SK-N-SH treated with all-trans-retinoic acid at 6 μM for 48 hours (cell line): ENCODE measurements around the gene SSR1.

Source experiments
- ATAC-seq: fragments of 200-7000 bp; cut with Tn5 transposase; 3 replicates; pipeline ENCODE4 v1.9.1; 2020; ENCODE audit warnings: mild to moderate bottlenecking, moderate library complexity
- ARNTL ChIP-seq: fragments of 450-650 bp; formaldehyde crosslinking; IDR thresholded peaks from 2 replicates; pipeline ENCODE4 v1.5.0; 2020; ENCODE audit warnings: low read depth, mild to moderate bottlenecking, moderate library complexity, borderline replicate concordance
- BACH2 ChIP-seq: fragments of 250-450 bp; sonication (Bioruptor Pico); IDR thresholded peaks from 2 replicates; pipeline ENCODE4 v1.9.0; 2021; ENCODE audit warnings: mild to moderate bottlenecking, borderline replicate concordance
- CREB5 ChIP-seq: fragments of 250-450 bp; sonication (Bioruptor Pico); IDR thresholded peaks from 2 replicates; pipeline ENCODE4 v1.5.1; 2020; ENCODE audit warnings: low read depth, mild to moderate bottlenecking, moderate library complexity
- CSDC2 ChIP-seq: fragments of 250-450 bp; sonication (Bioruptor Pico); IDR thresholded peaks from 2 replicates; pipeline ENCODE4 v1.5.0; 2020; ENCODE audit warnings: mild to moderate bottlenecking, moderate library complexity
- CSRNP3 ChIP-seq: fragments of 250-450 bp; sonication (Bioruptor Pico); IDR thresholded peaks from 2 replicates; pipeline ENCODE4 v1.5.1; 2021; ENCODE audit warnings: mild to moderate bottlenecking, moderate library complexity
- ESRRG ChIP-seq: fragments of 250-450 bp; sonication (Bioruptor Pico); IDR thresholded peaks from 2 replicates; pipeline ENCODE4 v1.6.1; 2021; ENCODE audit warnings: mild to moderate bottlenecking
- GLIS3 ChIP-seq: fragments of 250-450 bp; sonication (Bioruptor Pico); IDR thresholded peaks from 2 replicates; pipeline ENCODE4 v1.5.0; 2020; ENCODE audit warnings: mild to moderate bottlenecking, moderate library complexity
- ISL1 ChIP-seq: fragments of 250-450 bp; sonication (Bioruptor Pico); IDR thresholded peaks from 2 replicates; pipeline ENCODE4 v2.1.2; 2022; ENCODE audit warnings: mild to moderate bottlenecking, moderate library complexity
- OSR1 ChIP-seq: fragments of 250-450 bp; sonication (Bioruptor Pico); IDR thresholded peaks from 2 replicates; pipeline ENCODE4 v1.8.0; 2022; ENCODE audit warnings: moderate library complexity, mild to moderate bottlenecking, inconsistent platforms
- PATZ1 ChIP-seq: fragments of 250-450 bp; sonication (Bioruptor Pico); IDR thresholded peaks from 2 replicates; pipeline ENCODE4 v1.8.0; 2020; ENCODE audit warnings: mild to moderate bottlenecking, moderate library complexity, borderline replicate concordance
- POU6F1 ChIP-seq: fragments of 250-450 bp; sonication (Bioruptor Pico); IDR thresholded peaks from 2 replicates; pipeline ENCODE4 v1.8.0; 2021; ENCODE audit warnings: low read depth, mild to moderate bottlenecking, moderate library complexity, borderline replicate concordance
- RARB ChIP-seq: fragments of 250-450 bp; sonication (Bioruptor Pico); IDR thresholded peaks from 2 replicates; pipeline ENCODE4 v1.8.0; 2021; ENCODE audit warnings: mild to moderate bottlenecking, moderate library complexity
- SNAI2 ChIP-seq: fragments of 250-450 bp; sonication (Bioruptor Pico); IDR thresholded peaks from 2 replicates; pipeline ENCODE4 v1.5.0; 2020; ENCODE audit warnings: mild to moderate bottlenecking, moderate library complexity
- TOX ChIP-seq: fragments of 250-450 bp; sonication (Bioruptor Pico); IDR thresholded peaks from 2 replicates; pipeline ENCODE4 v1.8.0; 2021; ENCODE audit warnings: mild to moderate bottlenecking, moderate library complexity, borderline replicate concordance
- TSHZ2 ChIP-seq: fragments of 250-450 bp; sonication (Bioruptor Pico); IDR thresholded peaks from 2 replicates; pipeline ENCODE4 v1.5.0; 2020; ENCODE audit warnings: mild to moderate bottlenecking, moderate library complexity
- ZC3H10 ChIP-seq: fragments of 250-450 bp; sonication (Bioruptor Pico); IDR thresholded peaks from 2 replicates; pipeline ENCODE4 v1.5.1; 2021; ENCODE audit warnings: mild to moderate bottlenecking, moderate library complexity
- ZFP3 ChIP-seq: fragments of 250-450 bp; sonication (Bioruptor Pico); IDR thresholded peaks from 2 replicates; pipeline ENCODE4 v1.5.0; 2020; ENCODE audit warnings: mild to moderate bottlenecking, moderate library complexity
- ZNF565 ChIP-seq: fragments of 450-650 bp; formaldehyde crosslinking; conservative IDR thresholded peaks from 2 replicates; pipeline ENCODE4 v1.5.0; 2020; ENCODE audit warnings: low read depth, mild to moderate bottlenecking, moderate library complexity
- ZNF70 ChIP-seq: fragments of 450-650 bp; formaldehyde crosslinking; IDR thresholded peaks from 2 replicates; pipeline ENCODE4 v1.5.0; 2020; ENCODE audit warnings: mild to moderate bottlenecking, moderate library complexity
- ZNF8 ChIP-seq: fragments of 450-650 bp; formaldehyde crosslinking; IDR thresholded peaks from 2 replicates; pipeline ENCODE4 v1.5.0; 2020; ENCODE audit warnings: mild to moderate bottlenecking, moderate library complexity

The SSR1 gene

GRCh38 chr6:7230327-7230691, 82.7 kb downstream of the SSR1 start (continued):
- no peak for TF ChIP-seq POU6F1 (CRISPR knock-in tag)

GRCh38 chr6:7229376-7230326, 83.3 kb downstream of the SSR1 start:
- no peak for TF ChIP-seq CREB5
- TF ChIP-seq SNAI2 (CRISPR knock-in tag): no peak
- TF ChIP-seq POU6F1 (CRISPR knock-in tag): no peak
- TF ChIP-seq ZNF8: no peak
- TF ChIP-seq ZNF70 (CRISPR knock-in tag): no peak
- TF ChIP-seq ARNTL (CRISPR knock-in tag): no peak
- TF ChIP-seq TSHZ2 (CRISPR knock-in tag): no peak
- no peak for TF ChIP-seq CSDC2 (CRISPR knock-in tag)
- no peak for TF ChIP-seq GLIS3
- no peak for TF ChIP-seq TOX (CRISPR knock-in tag)
- TF ChIP-seq RARB (CRISPR knock-in tag): no peak
- TF ChIP-seq ZFP3 (CRISPR knock-in tag): no peak
- TF ChIP-seq PATZ1 (CRISPR knock-in tag): no peak
- TF ChIP-seq BACH2 (CRISPR knock-in tag): no peak
- TF ChIP-seq ISL1: no peak
- no peak for TF ChIP-seq ESRRG (CRISPR knock-in tag)
- TF ChIP-seq ZC3H10: no peak

GRCh38 chr6:7228662-7229375, 84.2 kb downstream of the SSR1 start:
- no peak for ATAC-seq
- TF ChIP-seq ESRRG (CRISPR knock-in tag): no peak
- TF ChIP-seq, all 23 proteins: peak for 0

More at GRCh38 chr6:7229376-7230326, 83.3 kb downstream of the SSR1 start:
- ATAC-seq: no peak

GRCh38 chr6:7224731-7225130, 88.3 kb downstream of the SSR1 start:
- ATAC-seq: no peak
- no peak for TF ChIP-seq GLIS3
- TF ChIP-seq CREB5: no peak
- TF ChIP-seq POU6F1 (CRISPR knock-in tag): no peak
- no peak for TF ChIP-seq OSR1 (CRISPR knock-in tag)
- TF ChIP-seq ZNF565 (CRISPR knock-in tag): no peak
- TF ChIP-seq RARB (CRISPR knock-in tag): no peak
- no peak for TF ChIP-seq CSRNP3 (CRISPR knock-in tag)
- no peak for TF ChIP-seq SNAI2 (CRISPR knock-in tag)
- TF ChIP-seq ZNF70 (CRISPR knock-in tag): no peak
- no peak for TF ChIP-seq BACH2 (CRISPR knock-in tag)
- TF ChIP-seq, all 23 proteins: peak for 0
